HTR-8/SVneo (cell line): ENCODE data around the gene FH.

Experiments
- DNase-seq: peaks from one replicate; pipeline ENCODE4 v3.0.0; 2011; ENCODE audit warnings: low spot score, mixed read lengths; ENCODE audit not compliant: insufficient read length
- FAIRE-seq: peaks from 2 replicates; lab custom pipeline; 2011; peaks lifted over from hg19 to GRCh38; lab: Jason Lieb, UNC

The FH gene

DNA sequence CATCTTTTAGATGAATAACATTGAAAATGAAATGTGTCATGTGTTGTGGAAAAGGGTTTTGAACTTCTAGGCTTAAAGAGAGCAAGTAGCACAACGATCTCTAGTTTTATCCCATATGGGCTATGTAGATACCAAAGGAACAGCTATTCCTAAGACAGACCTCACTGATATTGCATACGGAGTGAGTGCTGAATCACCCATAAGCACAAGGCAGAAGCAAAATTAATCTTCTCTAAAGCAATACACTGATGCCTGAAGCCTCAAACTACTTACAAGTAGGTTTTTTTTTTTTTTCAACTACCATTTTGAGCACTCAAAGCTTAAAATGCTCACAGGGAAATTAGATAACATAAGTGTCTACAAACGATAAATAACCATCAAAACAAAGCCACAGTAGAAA lies 7.6 kb upstream of the FH start:
- FAIRE-seq, result no peak

DNA sequence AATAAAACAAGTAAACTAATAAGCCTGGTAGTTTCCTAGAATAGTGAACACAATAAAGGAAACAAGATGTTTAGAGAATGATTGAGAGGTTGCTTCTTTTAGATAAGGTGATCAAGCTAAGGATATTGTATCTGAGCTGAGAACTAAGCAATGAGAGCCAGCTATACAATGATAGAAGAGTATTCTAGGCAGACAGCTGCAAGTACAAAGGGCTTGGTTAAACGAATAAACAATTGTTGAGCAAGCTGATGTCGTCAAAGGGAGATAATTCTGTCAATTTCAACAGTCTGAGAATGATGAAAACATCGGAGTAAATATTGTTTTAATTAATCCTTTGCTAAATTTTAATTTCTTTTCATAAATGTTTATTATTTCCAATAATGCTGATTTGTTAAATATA lies 5.5 kb upstream of the FH start:
- FAIRE-seq (no peak), DNase-seq (no peak)

More for the DNA sequence above, 7.6 kb upstream of the FH start:
- DNase-seq, result no peak

DNA sequence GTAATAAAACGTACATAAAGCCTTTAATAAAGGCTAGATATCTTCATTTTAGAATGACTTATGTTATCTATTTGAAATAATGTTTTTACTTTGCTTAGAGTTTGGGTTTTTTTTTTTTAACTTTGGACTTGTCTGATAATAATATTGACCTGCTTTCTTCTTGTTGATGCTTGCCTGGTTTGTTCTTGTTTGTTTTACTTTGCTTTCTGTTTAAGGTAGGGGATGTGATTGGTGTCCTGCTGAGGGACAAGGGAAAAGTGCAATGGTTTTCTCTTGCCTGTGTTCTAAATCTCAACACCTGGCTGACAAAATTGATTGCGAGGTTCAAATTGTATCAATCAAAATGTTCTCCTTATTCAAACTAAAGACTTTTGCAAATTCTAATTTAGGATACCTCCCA lies 2.2 kb upstream of the FH start:
- FAIRE-seq, result no peak
- DNase-seq, result no peak

DNA sequence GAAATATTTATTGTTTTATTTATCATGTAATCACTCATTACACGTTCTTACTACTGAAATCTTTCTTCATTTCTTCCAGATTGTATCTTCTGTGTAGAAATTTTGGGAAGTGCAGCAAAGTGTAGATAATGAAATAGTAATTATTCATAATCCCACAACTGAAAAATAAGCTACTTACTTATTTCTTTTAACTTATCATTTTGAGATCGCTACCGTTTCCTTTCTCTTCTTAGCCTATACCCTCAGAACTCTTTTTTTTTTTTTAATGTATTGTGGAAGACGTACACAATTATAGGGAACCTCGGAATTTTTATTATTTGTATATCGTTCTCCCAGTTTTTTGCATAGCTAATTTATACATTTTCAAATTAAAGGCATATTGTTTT lies 518 bp upstream of the FH start:
- FAIRE-seq, result no peak

DNA sequence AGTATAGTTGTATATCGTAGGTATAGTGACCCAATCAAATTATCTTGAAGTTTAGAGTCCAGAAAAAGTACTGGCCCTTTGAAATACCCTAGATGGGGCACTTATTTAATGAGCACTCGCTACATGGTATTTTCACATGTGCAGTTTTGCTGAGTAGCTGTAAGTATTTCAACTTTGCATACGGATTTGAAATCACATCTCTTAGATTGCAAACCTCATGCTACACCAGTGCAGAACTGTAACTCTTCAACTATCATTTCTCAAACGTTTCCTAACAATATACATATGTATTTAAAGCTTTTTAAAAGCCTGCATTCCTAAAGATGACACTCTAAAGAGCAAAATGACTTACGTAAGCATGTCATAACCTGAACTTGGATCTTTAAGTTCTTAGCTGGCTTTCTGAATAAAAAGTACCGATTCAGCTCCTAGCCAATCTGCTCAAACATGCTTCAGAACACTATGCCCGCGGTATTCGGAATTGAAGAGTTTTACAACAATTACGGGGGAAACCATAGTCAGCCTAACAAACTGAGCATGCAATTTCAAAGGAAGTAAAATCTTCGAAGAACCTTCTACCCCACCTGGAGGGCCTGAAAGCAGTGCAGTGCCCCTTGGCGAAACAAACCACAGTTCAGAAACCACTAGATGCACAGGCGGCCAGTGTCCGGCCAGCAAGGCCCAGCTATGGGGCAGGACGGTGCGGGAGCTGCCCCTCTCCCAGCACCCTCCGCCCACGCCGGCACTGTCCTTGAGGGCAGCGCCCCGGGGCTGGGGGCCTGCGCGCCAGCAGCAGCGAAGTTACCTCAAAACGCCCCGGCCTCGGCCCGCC lies 863 bp downstream of the FH start:
- no peak for DNase-seq
- FAIRE-seq, result no peak

More for the DNA sequence above, 518 bp upstream of the FH start:
- DNase-seq, result no peak

DNA sequence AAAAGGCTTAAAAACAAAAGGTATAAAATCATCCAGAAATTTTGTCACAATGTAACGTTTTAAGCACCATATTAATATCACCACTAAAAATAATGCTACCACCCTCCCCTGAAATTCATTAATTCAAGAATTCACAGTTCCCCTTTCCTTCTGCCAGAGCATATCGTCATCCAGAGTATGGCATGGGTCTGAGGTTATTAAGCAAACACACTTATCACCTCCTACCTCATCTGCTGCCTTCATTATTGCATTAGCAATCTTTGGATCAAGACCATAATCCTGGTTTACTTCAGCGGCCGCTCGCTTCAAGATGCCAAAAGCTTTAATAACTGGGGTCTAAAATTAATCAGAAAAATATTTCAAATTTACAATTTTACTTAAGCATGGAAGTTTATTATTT lies 6.2 kb downstream of the FH start:
- FAIRE-seq (no peak), DNase-seq (no peak)

DNA sequence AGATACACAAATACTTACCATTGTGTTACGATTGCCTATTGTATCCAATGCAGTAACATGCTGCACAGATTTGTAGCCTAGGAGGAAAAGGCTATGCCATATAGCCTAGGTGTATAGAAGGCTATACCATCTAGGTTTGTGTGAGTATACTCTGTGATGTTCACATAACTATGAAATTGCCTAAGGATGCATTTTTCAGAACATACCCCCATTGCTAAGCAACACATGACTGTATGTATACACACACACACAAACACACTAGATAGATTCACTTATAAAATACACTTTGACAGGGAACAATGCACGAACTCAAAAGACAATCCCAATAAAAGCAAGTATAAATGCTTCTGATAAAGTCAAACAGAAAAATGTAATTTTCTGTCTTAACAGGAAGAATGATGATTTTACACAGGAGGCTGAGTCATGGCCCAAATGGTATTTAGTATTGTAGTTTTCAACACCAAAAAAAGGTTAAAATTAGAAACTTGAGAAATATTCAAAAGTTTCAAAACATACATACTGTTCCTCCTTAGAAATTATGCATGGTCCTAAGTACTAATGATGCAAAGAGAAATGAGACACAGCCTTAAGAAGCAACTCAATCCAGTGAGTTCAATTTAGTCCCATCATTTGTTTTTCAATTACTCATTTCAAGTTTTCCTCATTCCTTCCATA lies 12.2 kb downstream of the FH start:
- DNase-seq (no peak), FAIRE-seq (no peak)

DNA sequence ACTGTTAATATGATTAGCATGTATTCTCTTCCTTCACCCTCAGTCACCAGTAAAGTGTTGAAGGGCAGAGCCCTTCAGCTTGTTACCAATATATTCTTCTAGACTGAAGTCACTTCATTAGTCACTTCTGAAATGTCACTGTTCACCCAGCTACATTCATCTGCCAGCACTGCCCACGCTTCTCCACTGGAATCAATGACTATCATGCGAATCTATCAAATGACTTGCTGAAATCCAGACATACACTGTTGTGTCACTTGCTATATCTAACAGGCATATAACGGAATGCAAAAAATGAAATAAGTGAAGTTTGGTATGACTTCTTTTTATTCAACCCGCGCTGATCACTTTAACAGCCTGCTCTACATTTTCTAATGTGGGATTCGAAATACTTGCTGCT lies 16.1 kb downstream of the FH start:
- DNase-seq, result no peak
- FAIRE-seq, result no peak

DNA sequence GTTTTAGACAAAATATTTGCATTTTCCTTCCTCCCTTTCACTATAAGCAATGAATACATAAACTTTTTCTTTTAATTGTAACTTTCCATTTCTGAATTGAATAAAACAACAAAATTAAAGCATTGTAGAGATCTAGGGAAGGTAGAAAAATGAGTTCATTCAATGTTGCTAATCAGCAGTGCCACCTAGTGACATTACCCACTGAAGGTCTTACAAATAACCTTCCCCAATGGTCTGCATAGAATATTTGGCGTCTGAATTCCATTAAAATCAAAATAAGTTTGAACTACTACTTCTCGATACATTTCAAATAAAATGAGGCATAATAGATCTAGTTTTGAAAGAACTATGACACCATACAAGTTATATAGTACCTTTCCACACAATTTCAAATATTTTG lies 19.6 kb downstream of the FH start:
- DNase-seq (peak; percentile 31), FAIRE-seq (no peak)

DNA sequence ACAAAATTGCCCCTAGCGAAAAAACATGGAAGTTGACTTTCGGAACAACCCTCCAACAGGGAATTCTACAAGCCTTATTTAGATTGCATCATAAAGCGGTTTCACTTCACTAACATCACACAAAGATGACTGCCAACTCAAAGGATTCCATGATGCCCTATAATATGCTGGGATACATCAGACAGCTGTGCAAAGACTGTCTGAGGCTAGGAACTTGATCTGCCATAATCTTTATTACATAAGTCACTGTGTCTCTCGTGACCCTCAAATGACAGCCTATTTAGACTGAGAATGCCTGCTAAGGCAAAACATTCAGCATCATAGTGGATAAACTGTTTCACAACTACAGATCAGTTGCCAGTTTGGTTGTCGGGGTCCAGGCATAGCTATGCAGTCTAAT lies 23.8 kb downstream of the FH start:
- FAIRE-seq, result no peak
- DNase-seq, result no peak

DNA sequence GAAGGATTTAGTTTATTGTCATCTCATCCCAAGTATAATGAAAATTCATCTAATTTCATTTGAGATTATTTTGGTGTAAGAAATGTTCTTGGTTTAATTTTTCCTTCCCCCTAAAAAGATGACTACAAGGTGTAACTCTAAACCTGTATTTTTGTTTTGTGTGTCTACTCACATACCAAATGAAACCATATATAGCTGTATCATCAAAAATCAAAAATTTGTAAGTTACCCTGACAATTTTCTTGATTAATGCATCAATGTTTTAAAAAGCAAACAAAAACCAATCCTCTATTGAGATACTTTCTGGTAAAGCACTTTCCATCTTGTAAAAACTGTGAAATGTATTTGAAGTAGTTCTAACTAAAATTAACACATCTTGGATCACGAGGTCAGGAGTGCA lies 30.8 kb downstream of the FH start:
- FAIRE-seq (no peak), DNase-seq (no peak)

DNA sequence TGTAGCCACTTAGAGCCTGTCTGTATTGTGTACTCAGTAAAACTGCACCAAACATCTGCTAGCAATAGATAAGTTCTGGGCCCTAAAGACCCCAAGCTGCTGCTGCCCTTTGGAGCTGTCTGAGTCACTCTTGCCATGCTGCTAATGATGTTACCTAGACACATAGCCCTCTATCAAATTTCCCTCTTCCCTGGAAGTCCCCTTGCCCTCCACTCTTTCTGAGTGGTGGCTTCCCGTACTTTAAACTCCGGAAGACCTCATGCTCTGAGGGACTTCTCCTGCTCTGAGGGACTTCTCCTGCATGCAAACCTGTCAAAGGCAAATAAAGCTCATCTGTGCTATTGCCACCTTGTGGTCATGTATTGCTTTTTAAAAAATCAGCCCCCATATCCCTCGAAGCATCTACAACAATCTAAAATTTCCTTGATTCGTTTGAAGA lies 34.0 kb downstream of the FH start:
- peak; percentile 27 for DNase-seq
- no peak for FAIRE-seq

DNA sequence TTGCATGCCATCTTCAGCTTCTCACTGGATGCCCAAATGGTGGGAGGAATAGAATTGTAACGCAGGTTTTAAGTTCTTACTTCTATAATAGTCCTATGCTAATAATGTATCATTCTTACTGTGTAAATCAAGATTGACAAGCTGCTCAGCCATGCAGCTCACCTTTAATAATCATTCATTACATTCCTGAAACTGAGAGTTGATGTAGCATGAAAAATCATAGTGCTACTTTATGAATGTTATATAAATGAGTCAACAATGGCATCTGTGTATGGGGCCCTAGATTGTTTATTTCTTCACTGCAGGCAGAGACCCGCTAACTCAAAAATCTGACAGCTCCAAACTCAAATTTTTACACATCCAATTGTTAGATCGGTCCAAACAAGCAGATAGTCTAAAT lies 34.4 kb downstream of the FH start:
- FAIRE-seq, result no peak
- DNase-seq, result no peak

DNA sequence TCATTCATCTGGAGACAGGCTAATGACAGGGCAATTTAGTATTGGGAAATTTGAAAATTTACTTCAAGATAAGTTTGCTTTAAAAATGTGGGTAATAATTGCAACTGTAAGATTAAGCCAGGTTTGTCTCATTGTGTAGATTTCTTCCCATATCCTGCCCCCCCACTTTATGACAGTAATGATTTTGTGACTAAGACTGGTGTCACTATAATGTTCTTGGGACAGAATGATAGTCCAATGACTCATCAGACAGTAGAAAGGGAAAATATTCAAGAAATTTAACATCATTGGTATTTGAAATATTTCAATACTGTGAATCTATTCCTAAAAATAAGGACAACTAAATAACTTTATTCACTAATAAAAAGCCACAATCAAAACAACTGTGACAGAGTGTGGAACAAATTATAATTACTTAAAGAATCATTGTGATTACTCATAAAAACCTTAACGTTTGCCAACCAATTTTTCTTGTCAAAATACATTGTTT lies 36.7 kb downstream of the FH start:
- peak; percentile 4 for FAIRE-seq

DNA sequence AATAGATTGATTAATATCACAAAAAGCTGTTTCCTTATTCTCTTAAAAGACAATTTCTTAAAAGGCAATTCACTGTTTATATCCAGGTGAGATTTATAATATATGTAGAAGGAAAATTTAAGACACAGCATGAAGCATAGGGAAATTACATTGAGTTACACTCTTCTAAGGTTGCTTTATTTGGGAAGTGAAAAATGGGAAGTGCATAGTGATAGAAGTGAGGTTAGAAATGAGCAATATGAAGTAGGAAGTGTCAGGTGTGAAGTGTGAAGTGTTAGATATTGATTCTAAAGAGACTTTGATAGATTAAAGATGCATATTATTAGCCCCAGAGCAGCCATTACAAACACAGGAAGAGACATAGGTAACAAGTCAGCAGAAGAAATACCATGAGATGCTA lies 40.3 kb downstream of the FH start:
- no peak for DNase-seq
- FAIRE-seq, result no peak

More for the DNA sequence above, 36.7 kb downstream of the FH start:
- DNase-seq, result peak; percentile 59

DNA sequence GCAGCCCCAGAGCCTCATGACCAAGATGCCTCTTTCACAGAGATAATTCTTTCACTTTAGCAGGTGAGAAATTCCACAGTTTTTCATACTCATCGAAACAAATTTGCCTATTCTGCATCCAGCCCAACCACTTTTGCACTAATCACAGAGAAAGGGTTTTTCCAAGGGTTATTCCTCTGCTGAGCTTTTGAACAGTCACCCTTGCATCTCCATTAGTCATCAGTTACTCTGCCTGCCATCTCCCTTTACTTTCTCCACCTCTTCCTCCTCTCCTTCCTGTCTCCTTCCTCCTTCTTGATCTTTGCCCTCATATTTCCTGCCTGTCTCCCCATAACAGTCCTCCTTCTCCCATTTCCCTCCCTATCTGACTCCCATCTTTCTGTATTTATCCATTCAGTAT lies 43.9 kb downstream of the FH start:
- no peak for DNase-seq
- FAIRE-seq, result no peak

DNA sequence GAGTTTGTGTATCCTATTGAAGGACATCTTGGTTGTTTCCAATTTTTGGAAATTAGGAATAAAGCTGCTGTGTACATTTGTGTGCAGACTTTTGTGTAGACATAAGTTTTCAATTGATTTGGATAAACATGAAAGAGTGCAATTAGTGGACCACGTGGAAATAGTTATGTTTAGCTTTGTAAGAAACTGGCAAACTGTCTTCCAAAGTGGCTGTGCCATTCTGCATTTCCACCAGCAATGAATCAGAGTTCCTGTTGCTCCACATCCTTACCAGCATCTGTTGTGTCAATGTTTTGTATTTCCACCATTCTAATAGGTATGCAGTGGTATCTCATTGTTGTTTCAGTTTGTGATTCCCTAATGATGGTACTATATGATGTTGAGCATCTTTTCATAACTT lies 46.5 kb downstream of the FH start:
- FAIRE-seq, result no peak
- DNase-seq, result no peak

DNA sequence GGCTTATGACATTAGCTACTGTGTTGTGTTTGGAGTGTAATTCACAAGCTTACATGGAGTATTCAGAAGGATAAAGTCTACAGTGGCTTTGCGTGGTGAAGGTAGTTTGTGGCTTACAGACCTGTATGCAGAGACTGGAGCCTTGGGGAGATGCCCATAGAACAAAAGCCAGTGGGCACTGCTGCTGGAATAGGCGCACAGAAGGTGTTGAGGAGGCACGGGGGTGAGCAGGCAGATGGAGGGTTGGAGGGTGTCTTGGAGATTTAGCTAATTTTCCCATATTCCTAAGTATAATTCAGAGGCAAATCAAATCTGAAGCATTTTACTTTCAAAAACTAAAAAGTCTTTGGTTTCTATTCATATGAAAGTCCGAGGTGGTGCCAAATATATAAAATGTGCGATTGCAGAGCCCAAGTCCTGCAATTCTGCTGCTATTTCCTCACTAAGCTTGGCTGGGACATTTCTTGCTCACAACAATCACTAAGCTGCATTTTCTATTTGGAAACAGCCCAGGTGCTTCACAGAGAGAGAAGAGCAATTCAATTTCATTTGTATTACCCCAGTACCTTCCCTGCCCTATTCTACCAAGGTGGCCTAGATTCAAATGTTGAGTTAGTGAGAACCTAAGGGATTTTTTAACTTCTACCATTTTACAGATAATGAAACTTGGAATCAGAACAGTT lies 48.5 kb downstream of the FH start:
- no peak for DNase-seq
- no peak for FAIRE-seq

DNA sequence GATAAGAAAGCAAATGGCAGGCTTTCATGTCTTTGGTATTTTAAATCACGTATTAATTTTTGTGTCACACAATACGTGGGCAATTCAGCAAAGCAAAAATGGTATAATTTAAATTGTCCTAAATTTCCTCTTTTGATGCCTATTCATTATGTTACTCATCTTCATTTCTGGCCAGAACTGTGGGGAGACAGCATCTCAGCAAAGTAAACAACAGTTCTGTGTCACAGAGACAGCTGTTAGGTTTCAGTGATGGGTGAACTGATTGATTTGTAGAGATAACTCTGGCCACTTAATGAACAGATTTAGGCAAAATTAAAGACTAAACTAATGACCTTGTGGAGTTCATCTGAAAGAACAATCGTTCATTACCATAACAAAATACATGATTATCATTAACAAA lies 49.2 kb downstream of the FH start:
- DNase-seq, result no peak
- no peak for FAIRE-seq

DNA sequence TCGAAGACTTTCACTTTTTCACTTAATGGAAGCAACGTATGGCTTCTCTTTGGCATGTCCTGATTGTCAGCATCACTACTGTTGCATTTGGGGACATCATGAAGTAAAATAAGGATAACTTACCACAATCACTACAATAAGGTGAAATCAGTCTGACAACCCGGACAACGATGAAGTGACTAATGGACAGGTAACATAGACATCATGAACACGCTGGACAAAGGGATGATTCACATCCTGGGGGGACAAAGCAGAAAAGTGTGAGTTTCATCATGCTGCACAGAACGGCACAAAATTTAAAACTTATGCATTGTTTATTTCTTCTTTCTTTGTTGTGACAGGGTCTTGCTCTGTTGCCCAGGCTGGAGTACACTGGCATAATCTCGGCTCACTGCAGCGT lies 53.9 kb downstream of the FH start:
- DNase-seq (no peak), FAIRE-seq (no peak)

DNA sequence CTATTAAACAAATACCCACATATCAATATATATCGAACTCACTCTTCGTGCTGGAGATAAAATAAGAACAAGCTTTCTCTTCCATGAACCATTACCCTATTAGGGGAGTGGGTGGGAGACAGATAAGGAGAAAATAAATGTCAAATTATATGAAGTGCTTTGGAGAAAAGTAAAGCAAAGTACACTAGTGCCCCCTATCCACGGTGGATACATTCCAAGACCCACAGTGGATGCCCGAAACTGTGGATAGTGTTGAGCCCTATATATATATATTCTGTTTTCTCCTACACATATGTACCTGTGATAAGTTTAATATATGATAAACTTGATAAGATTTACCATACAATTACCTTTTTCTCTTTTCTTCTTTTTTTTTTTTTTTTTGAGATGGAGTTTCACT lies 54.6 kb downstream of the FH start:
- DNase-seq (no peak), FAIRE-seq (no peak)
